Activated CD4-positive, alpha-beta T cell treated with anti-CD3 and anti-CD28 coated beads, Interleukin-2, Interleukin-6, amounts not matched to agents 100 ng/mL and 50 ng/mL, durations not matched to agents 16 hours and 8 hours (primary cell): ENCODE results near the gene ATG9B.
A peak's percentile ranks its signal among the peaks of the same experiment; 100 is the strongest.

Source experiments
- DNase-seq: peaks from one replicate; pipeline ENCODE4 v3.0.0-alpha.2; 2020

The ATG9B gene

GRCh38 chr7:151024435-151025056 lies at the start of gene ATG9B:
ATG9B (minus strand) TSS chr7:151024494; CDS start chr7:151024423, 71 bp downstream.
- DNase-seq: no peak

- no peak for DNase-seq
Measured at GRCh38 chr7:151073990-151074389, 49.7 kb upstream of the ATG9B start.

GRCh38 chr7:151071032-151071866 lies 47.0 kb upstream of the ATG9B start:
- no peak for DNase-seq

GRCh38 chr7:151070574-151070960 lies 46.3 kb upstream of the ATG9B start:
- no peak for DNase-seq

- DNase-seq: no peak
Measured at GRCh38 chr7:151069841-151070573, 45.7 kb upstream of the ATG9B start.

GRCh38 chr7:151068069-151068773 lies 43.9 kb upstream of the ATG9B start:
- no peak for DNase-seq

- no peak for DNase-seq
Measured at GRCh38 chr7:151066273-151066974, 42.1 kb upstream of the ATG9B start.

- no peak for DNase-seq
Measured at GRCh38 chr7:151065516-151065915, 41.2 kb upstream of the ATG9B start.

GRCh38 chr7:151064993-151065392 lies 40.7 kb upstream of the ATG9B start:
- no peak for DNase-seq

- no peak for DNase-seq
Measured at GRCh38 chr7:151064454-151064853, 40.2 kb upstream of the ATG9B start.

GRCh38 chr7:151063212-151063561 lies 38.9 kb upstream of the ATG9B start:
- no peak for DNase-seq

- DNase-seq: no peak
Measured at GRCh38 chr7:151062399-151063211, 38.3 kb upstream of the ATG9B start.

- no peak for DNase-seq
Measured at GRCh38 chr7:151062111-151062398, 37.8 kb upstream of the ATG9B start.

- DNase-seq: no peak
Measured at GRCh38 chr7:151061213-151062110, 37.2 kb upstream of the ATG9B start.

- DNase-seq: peak; percentile 30
Measured at GRCh38 chr7:151060416-151061212, 36.3 kb upstream of the ATG9B start.

GRCh38 chr7:151060113-151060415 lies 35.8 kb upstream of the ATG9B start:
- no peak for DNase-seq

GRCh38 chr7:151059367-151060112 lies 35.2 kb upstream of the ATG9B start, which contains the start of gene SLC4A2:
SLC4A2 (plus strand) TSS chr7:151059589; CDS start chr7:151061988, 2,399 bp downstream.
- peak; percentile 86 for DNase-seq

GRCh38 chr7:151058781-151059366 lies 34.6 kb upstream of the ATG9B start:
- DNase-seq: peak; percentile 27
